Measurements from ENCODE around the gene CLDN34. TPM values are rescaled to one million over a fixed set of nuclear protein-coding genes. Genes with fewer than 3 reads are reported as not detected.
A peak's percentile ranks its signal among the peaks of the same experiment; 100 is the strongest.

CLDN34 gene
- polyA plus RNA-seq, 1 donor = not detected

GRCh38 chrX:9980401-9980800, 13.2 kb downstream of the CLDN34 start:
- no peak for DNase-seq (ENCODE audit: low read depth)

DNA sequence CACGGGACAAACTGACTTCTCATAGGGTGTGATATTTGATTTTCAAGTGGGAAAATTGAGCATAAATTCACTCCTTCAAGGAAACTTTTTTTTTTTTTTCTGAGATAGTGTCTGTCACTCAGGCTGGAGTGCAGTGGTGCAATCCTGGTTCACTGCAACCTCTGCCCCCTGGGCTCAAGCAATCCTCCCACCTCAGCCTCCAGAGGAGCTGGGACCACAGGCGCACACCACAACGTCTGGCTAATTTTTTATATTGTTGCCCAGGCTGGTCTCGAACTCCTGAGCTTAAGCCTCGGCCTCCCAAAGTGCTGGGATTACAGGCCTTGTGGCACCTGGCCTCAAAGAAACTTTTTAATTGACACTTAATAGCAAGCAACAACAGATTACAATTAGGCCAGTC, 13.8 kb downstream of the CLDN34 start:
- DNase-seq (ENCODE audit: low read depth) = no peak

DNA sequence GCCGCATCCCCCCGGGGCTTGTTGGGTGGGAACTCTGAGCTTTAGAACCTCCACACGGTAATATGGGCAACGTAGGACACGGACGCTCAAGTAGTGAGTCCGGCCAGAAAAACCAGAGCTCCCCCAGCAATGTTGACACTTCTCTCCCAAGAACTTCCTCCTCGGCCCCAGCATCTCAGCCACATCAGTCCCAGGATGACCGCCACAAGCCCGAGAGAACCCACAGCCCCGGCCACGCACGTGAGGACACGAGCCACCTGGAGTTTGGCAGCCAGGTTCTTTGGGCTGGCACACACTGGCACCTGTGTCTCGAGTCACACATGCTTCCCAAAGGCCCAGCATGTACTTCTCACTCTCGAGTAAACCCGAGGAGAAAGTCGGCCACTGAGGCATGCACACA, 16.3 kb downstream of the CLDN34 start:
- DNase-seq (ENCODE audit: low read depth) = no peak

DNA sequence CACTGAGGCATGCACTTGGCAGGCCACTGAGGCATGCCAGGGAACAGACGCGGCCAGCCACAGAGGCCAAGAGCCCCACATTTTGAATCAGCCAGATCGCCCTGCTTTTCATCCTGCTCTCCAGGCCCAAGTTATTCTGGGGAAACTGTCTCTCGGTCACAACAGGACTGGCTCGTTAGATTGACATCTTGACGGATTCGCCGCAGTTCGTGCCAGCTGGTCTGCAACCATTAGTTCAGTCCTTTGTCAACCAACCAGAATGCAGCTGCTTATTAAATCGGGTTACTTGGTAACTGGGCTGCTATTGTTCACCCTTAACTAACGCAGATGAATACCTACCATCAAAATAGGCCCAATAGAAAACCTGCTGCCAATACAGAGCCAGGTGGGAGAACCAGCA, 16.7 kb downstream of the CLDN34 start:
- DNase-seq (ENCODE audit: low read depth) = no peak

DNA sequence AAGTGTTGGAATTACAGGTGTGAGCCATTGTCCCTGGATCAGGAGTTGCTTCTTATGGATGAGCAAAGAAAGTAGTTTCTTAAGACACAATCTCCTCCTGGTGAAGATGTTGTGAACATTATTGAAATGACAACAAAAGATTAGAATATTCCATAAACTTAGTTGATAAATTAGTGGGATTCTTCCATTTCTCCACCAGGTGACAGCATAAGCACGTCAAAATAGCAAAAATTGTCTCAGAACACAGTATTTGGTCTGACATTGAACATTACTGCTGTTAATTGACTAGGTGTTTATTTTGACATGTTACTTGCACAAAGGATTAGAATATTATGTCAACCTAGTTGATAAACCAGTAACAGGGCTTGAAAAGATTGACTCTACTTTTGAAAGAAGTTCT, 21.6 kb downstream of the CLDN34 start:
- DNase-seq (ENCODE audit: low read depth) = no peak

GRCh38 chrX:9992061-9992460, 24.9 kb downstream of the CLDN34 start:
- DNase-seq (ENCODE audit: low read depth) = no peak

GRCh38 chrX:9992724-9993123, 25.6 kb downstream of the CLDN34 start:
- DNase-seq (ENCODE audit: low read depth) = no peak

GRCh38 chrX:9995855-9996339, 28.7 kb downstream of the CLDN34 start:
- DNase-seq (ENCODE audit: low read depth) = no peak

DNA sequence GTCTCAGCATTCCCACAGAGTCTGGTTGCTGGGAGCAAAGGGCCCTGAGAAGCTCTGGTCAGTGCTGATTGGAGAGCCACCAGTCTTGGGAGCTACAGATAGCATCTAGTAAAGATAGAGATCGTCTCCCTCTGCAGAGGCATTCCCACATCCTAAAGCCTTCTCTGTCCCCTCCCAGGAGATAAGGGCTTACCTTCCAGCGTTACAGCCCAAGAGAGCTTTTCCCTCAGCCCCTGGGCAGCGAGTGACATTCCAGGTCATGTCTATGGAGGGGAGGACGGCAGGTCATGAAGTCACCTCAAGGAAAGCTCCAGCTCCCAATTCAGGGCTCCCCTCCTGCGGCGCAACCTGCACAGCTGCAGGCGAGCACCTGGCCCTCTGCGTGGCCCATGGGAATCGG, 29.9 kb downstream of the CLDN34 start:
- no peak for DNase-seq (ENCODE audit: low read depth)

GRCh38 chrX:9997524-9997923, 30.4 kb downstream of the CLDN34 start:
- no peak for DNase-seq (ENCODE audit: low read depth)

- no peak for DNase-seq (ENCODE audit: low read depth)
Observed at GRCh38 chrX:10001496-10001895, 34.3 kb downstream of the CLDN34 start.

GRCh38 chrX:10004832-10005475, 37.8 kb downstream of the CLDN34 start:
- DNase-seq (ENCODE audit: low read depth) = no peak

- no peak for DNase-seq (ENCODE audit: low read depth)
Observed at GRCh38 chrX:10006086-10006485, 38.9 kb downstream of the CLDN34 start.

- no peak for DNase-seq (ENCODE audit: low read depth)
Observed at GRCh38 chrX:10006770-10007169, 39.6 kb downstream of the CLDN34 start.

DNA sequence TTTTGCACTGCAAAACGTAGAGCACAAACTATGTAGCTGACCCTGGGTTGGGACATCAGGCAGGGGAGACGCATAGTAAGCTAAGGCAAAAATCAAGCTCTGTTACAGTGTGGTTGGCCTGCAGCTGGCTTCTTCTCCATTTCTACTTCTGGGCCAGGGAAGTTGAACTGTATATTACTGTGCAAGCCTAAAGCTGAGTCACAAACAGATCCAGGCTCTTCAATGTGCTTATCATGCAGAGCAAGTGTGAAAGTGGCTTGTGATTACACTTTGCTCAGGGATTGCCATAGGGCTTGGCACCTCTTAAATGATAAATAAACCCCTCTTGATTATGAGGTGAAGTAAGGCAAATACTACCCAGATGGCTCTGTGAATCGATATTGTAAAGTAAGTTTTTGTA, 40.5 kb downstream of the CLDN34 start:
- DNase-seq (ENCODE audit: low read depth) = no peak

DNA sequence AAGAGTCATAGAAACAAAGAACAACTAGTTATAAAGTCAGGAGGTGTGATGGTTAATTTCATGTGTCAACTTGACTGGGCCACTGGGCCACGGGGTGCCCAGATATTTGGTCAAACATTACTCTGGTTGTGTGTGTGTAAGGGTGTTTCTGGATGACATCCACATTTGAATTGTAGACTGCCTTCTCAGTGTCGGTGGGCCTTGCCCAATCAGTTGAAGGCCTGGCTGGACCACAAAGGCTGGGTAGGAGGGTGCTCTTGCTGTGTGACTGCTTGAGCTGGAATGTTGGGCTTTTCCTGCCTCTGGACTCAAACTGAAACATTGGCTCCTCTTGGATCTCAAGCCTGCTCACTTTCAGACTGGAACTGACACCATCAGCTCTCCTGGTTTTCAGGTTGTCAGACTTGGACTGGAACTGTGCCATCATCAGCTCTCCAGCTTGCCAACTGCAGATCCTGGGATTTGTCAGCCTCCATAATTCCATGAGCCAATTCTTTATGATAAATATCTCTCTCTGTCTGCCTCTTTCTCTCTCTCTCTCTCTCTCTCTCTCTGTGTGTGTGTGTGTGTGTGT, 41.4 kb downstream of the CLDN34 start:
- no peak for DNase-seq (ENCODE audit: low read depth)

- no peak for DNase-seq (ENCODE audit: low read depth)
Observed at GRCh38 chrX:10009741-10010140, 42.6 kb downstream of the CLDN34 start.

- DNase-seq (ENCODE audit: low read depth) = no peak
Observed at GRCh38 chrX:10010686-10011085, 43.5 kb downstream of the CLDN34 start.

- no peak for DNase-seq (ENCODE audit: low read depth)
Observed at GRCh38 chrX:10011261-10011931, 44.2 kb downstream of the CLDN34 start.

GRCh38 chrX:10011991-10012390, 44.8 kb downstream of the CLDN34 start:
- DNase-seq (ENCODE audit: low read depth) = no peak

DNA sequence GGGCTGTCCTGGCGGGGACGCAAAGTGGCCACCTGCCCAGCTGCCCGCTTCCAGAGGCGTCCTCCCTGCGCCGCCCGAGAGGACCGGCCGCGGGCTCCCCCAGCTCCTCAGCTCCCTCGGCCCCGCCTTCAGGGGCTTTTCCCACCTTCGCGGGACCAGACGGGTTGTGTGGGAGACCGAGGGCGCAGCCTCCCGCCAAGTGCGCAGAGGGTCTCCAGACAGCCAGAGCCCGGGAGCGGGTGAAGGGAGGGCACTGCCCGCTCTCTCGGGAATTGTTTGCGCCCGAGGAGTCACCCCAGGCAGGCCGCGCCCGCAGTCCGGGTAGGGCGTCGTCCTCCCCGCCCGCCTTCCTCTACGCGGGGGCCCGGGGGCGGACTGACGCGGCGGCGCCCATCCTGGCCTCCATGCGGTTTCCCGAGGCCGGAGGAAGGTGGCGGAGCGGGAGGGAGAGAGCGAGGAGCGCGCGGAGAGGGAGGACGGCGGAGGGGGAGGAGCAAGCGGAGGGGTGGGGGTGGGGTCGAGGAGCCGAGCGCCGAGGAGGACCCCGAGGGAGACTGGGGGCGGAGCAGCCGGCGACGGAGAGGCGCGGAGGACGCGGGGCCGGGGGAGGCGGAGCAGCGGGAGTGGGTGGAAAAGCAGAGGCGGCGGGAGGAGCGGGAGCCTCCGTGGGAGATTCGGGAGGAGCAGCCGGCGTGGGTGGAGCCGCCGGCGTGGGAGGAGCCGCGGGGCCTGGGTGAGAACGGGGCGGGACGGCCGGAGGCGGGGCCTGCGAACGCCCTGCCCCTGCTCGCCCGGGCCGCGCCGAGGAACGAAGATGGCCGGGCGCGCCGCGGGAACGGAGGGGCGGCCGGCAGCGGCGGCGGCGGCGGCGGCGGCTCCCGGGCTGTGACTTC, 47.5 kb downstream of the CLDN34 start:
- peak; percentile 46 for DNase-seq (ENCODE audit: low read depth)

- no peak for DNase-seq (ENCODE audit: low read depth)
Observed at GRCh38 chrX:10015355-10015722, 48.2 kb downstream of the CLDN34 start.
